ENCODE results near the gene ZGPAT.
"Not testable (repeated sequence)": the region's sequence is repeated elsewhere in the genome, so short reads cannot be mapped to it uniquely, and the experiment has no call there.

The ZGPAT gene

GRCh38 chr20:63707558-63708300, at the start of gene ZGPAT, which contains the start of gene ARFRP1:
Gene ZGPAT, plus strand, starts transcription at chr20:63708039. Its CDS starts 542 bp downstream, at chr20:63708581.
Gene ARFRP1, minus strand, starts transcription at chr20:63707976. Its CDS starts 885 bp downstream, at chr20:63707091.
- DNase-seq, result peak; percentile 82

GRCh38 chr20:63658749-63659187, 49.1 kb upstream of the ZGPAT start:
- DNase-seq, result no peak

GRCh38 chr20:63659370-63659769, 48.5 kb upstream of the ZGPAT start:
- DNase-seq, result no peak

- DNase-seq, result not testable (repeated sequence)
These were observed 47.7 kb upstream of the ZGPAT start for GRCh38 chr20:63660174-63660573.

GRCh38 chr20:63660622-63661021, 47.2 kb upstream of the ZGPAT start:
- no peak for DNase-seq

- DNase-seq, result no peak
These were observed 46.7 kb upstream of the ZGPAT start for GRCh38 chr20:63661108-63661507.

GRCh38 chr20:63661959-63662812, 45.7 kb upstream of the ZGPAT start:
- no peak for DNase-seq

- no peak for DNase-seq
These were observed 45.0 kb upstream of the ZGPAT start for GRCh38 chr20:63662813-63663189.

- DNase-seq, result no peak
These were observed 44.3 kb upstream of the ZGPAT start for GRCh38 chr20:63663332-63664066.

GRCh38 chr20:63664143-63664851, 43.5 kb upstream of the ZGPAT start:
- no peak for DNase-seq

GRCh38 chr20:63664861-63665594, 42.8 kb upstream of the ZGPAT start:
- no peak for DNase-seq

- no peak for DNase-seq
These were observed 42.1 kb upstream of the ZGPAT start for GRCh38 chr20:63665708-63666107.

GRCh38 chr20:63667858-63668257, 40.0 kb upstream of the ZGPAT start:
- no peak for DNase-seq

GRCh38 chr20:63668351-63668750, 39.5 kb upstream of the ZGPAT start:
- DNase-seq, result no peak

GRCh38 chr20:63671695-63672094, 36.1 kb upstream of the ZGPAT start:
- DNase-seq, result not testable (repeated sequence)

GRCh38 chr20:63672666-63673065, 35.2 kb upstream of the ZGPAT start:
- DNase-seq, result no peak

GRCh38 chr20:63673951-63674350, 33.9 kb upstream of the ZGPAT start:
- no peak for DNase-seq

- no peak for DNase-seq
These were observed 32.0 kb upstream of the ZGPAT start for GRCh38 chr20:63675681-63676368.

- DNase-seq, result no peak
These were observed 29.8 kb upstream of the ZGPAT start for GRCh38 chr20:63678071-63678470.

- DNase-seq, result no peak
These were observed 29.0 kb upstream of the ZGPAT start for GRCh38 chr20:63678667-63679465.
